ENCODE results near the gene ZNF112. TPM values are rescaled to one million over a fixed set of nuclear protein-coding genes. Genes with fewer than 3 reads are reported as not detected.

The ZNF112 gene
- total RNA-seq, 1 experiment from 2014 or later = 7.8 TPM

DNA sequence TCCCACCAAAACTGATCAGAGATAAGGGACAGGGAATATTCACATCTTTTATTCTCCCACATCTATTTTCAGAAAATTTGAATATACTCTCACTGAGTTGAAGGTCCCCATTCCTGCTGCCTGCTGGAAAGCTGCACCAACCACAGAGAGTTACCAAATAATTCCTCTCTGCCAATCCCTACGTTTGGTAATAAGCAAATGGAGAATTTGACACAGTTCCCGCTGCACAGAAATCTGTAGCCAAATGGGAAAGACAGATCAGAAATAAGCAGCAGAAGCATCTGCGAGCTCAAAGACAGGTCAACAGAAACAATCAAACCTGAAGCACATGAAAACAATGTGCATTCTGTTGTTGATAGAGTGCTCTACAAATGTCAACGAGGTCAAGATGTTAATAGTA is 9.9 kb downstream of the ZNF112 start:
- TF ChIP-seq EZH2 (IDR thresholded peaks at IDR 0.05; ENCODE audit: low read depth) (no peak), CTCF (conservative IDR thresholded peaks at IDR 0.05) (no peak)
- H3F3A ChIP-seq (ENCODE audit: insufficient read depth, low read depth) = no peaks in the 10 kb centered on the region
- no peaks in the 10 kb centered on the region for H4K20me1 ChIP-seq (ENCODE audit: insufficient read depth)
- H3K4me1 ChIP-seq (replicated peaks; ENCODE audit: insufficient read depth) = no peaks in the 10 kb centered on the region
- intact Hi-C loops (cut with micrococcal nuclease; ENCODE audit: unreplicated experiment) = no loop called here
- ChIA-PET CTCF (no interaction called here), POLR2A (ENCODE audit: unreplicated experiment) (interaction anchor here (0.5 kb wide), 1 partner anchor 345 kb away, joined by 3 read pairs; no protein-coding TSS in a partner anchor)
- no peaks in the 10 kb centered on the region for H3K79me2 ChIP-seq (ENCODE audit: low read depth)
- no peak overlapping the region for H2AFZ ChIP-seq
- no peaks in the 10 kb centered on the region for H3K36me3 ChIP-seq (ENCODE audit: low read depth)
- H3K9me3 ChIP-seq (ENCODE audit: insufficient read depth, low read depth) = peaks cover 7% of the 10 kb centered on the region; the same call in 1 of the 2 replicates
- no peak for DNase-seq
- no peak overlapping the region for H3K27ac ChIP-seq
- H3K4me2 ChIP-seq = no peak overlapping the region
- no peaks in the 10 kb centered on the region for H3K27me3 ChIP-seq (ENCODE audit: insufficient read depth, low read depth)
- no peaks in the 10 kb centered on the region for H3K9me2 ChIP-seq (ENCODE audit: insufficient read depth)
- BruUV-seq (replicated peaks) = no TSS peak
- no peak overlapping the region for H3K4me3 ChIP-seq

- Histone ChIP-seq H3K4me2 (no peak overlapping the region), H3K4me1 (replicated peaks; ENCODE audit: insufficient read depth) (no peaks in the 10 kb centered on the region), H2AFZ (no peak overlapping the region), H3K36me3 (ENCODE audit: low read depth) (no peaks in the 10 kb centered on the region), H3K9me3 (ENCODE audit: insufficient read depth, low read depth) (peaks cover 7% of the 10 kb centered on the region; the same call in 1 of the 2 replicates), H3K27ac (no peak overlapping the region), H4K20me1 (ENCODE audit: insufficient read depth) (no peaks in the 10 kb centered on the region), H3K27me3 (ENCODE audit: insufficient read depth, low read depth) (no peaks in the 10 kb centered on the region), H3K79me2 (ENCODE audit: low read depth) (no peaks in the 10 kb centered on the region), H3F3A (ENCODE audit: insufficient read depth, low read depth) (no peaks in the 10 kb centered on the region), H3K4me3 (no peak overlapping the region), H3K9me2 (ENCODE audit: insufficient read depth) (no peaks in the 10 kb centered on the region)
- intact Hi-C loops (cut with micrococcal nuclease; ENCODE audit: unreplicated experiment) = no loop called here
- TF ChIP-seq CTCF (conservative IDR thresholded peaks at IDR 0.05) (no peak), EZH2 (IDR thresholded peaks at IDR 0.05; ENCODE audit: low read depth) (no peak)
- CTCF ChIA-PET = no interaction called here
- POLR2A ChIA-PET (ENCODE audit: unreplicated experiment) = interaction anchor here (0.5 kb wide), 1 partner anchor 344 kb away, joined by 3 read pairs; no protein-coding TSS in a partner anchor
- no peak for DNase-seq
- BruUV-seq (replicated peaks) = no TSS peak
Observed at GRCh38 chr19:44345959-44346358, 10.5 kb downstream of the ZNF112 start.

- no peaks in the 10 kb centered on the region for H3K9me2 ChIP-seq (ENCODE audit: insufficient read depth)
- TF ChIP-seq EZH2 (IDR thresholded peaks at IDR 0.05; ENCODE audit: low read depth) = no peak
- TF ChIP-seq CTCF (conservative IDR thresholded peaks at IDR 0.05) = no peak
- no peak overlapping the region for H3K4me2 ChIP-seq
- no peaks in the 10 kb centered on the region for H3F3A ChIP-seq (ENCODE audit: insufficient read depth, low read depth)
- POLR2A ChIA-PET (ENCODE audit: unreplicated experiment) = no interaction called here
- no peak for DNase-seq
- CTCF ChIA-PET = no interaction called here
- H3K36me3 ChIP-seq (ENCODE audit: low read depth) = peaks cover 4% of the 10 kb centered on the region
- H3K79me2 ChIP-seq (ENCODE audit: low read depth) = no peaks in the 10 kb centered on the region
- no TSS peak for BruUV-seq (replicated peaks)
- intact Hi-C loops (cut with micrococcal nuclease; ENCODE audit: unreplicated experiment) = no loop called here
- no peak overlapping the region for H3K27ac ChIP-seq
- H3K4me1 ChIP-seq (replicated peaks; ENCODE audit: insufficient read depth) = no peaks in the 10 kb centered on the region
- no peaks in the 10 kb centered on the region for H3K27me3 ChIP-seq (ENCODE audit: insufficient read depth, low read depth)
- H3K4me3 ChIP-seq = no peak overlapping the region
- no peaks in the 10 kb centered on the region for H4K20me1 ChIP-seq (ENCODE audit: insufficient read depth)
- no peak overlapping the region for H2AFZ ChIP-seq
- H3K9me3 ChIP-seq (ENCODE audit: insufficient read depth, low read depth) = peaks cover 7% of the 10 kb centered on the region
Observed at GRCh38 chr19:44344255-44344654, 12.2 kb downstream of the ZNF112 start.

Measured in PC-9 (cell line).